NCI-H1105 treated with DMSO at 0.1 percent for 48 hours (cell line): ENCODE data around the gene HK1.
A peak's percentile ranks its signal among the peaks of the same experiment; 100 is the strongest.

Experiments used
- DNase-seq: peaks from one replicate; lab custom pipeline; 2025; lab: John Stamatoyannopoulos, UW

Gene HK1

DNA sequence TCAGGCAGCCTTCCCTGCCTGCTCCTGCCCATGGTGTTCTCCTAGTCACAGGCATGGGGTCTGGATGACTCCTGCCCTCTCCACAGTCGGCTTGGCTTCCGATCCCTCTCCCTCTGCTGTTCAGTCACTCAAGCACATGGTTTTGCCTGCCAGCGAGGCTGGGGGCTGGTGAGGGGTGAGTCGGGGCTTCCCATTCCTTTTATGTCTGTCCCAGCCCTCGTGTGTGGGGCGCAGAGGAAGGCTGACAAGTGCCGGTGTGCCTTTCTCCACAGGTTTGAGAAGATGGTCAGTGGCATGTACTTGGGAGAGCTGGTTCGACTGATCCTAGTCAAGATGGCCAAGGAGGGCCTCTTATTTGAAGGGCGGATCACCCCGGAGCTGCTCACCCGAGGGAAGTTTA is 98.4 kb downstream of the HK1 start:
- DNase-seq: no peak

DNA sequence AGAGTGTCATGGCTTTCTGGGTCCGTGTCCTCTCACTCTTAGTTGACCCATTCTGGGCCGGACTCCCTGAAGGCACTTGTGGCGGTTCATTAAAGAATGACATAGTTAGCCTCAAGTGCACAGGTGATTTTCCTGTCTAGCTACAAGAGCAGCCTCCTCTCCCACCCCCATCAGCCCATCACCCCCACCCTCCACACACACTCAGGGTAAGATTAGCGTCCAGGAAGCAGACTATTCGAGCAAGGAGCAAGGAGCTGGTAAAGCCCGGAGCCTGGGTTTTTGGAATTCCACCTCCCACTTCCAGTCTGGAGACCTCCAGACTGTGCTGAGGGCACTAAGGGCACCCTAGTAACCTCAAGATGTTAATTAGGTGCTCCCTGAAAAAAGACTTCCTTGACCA is 98.9 kb downstream of the HK1 start:
- no peak for DNase-seq

GRCh38 chr10:69377933-69378332 is 99.6 kb downstream of the HK1 start:
- DNase-seq: no peak

DNA sequence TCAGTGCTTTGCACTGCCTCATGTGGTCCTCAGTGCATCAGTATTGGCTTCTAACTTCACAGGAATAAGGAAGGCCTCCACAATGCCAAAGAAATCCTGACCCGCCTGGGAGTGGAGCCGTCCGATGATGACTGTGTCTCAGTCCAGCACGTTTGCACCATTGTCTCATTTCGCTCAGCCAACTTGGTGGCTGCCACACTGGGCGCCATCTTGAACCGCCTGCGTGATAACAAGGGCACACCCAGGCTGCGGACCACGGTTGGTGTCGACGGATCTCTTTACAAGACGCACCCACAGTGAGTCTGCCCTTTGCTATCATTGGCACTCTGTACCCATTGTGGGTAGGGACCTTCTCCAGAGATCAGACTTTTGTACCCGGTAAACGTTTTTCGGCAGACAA is 101.5 kb downstream of the HK1 start:
- no peak for DNase-seq

- no peak for DNase-seq
These were observed 104.3 kb downstream of the HK1 start for GRCh38 chr10:69382382-69383117.

DNA sequence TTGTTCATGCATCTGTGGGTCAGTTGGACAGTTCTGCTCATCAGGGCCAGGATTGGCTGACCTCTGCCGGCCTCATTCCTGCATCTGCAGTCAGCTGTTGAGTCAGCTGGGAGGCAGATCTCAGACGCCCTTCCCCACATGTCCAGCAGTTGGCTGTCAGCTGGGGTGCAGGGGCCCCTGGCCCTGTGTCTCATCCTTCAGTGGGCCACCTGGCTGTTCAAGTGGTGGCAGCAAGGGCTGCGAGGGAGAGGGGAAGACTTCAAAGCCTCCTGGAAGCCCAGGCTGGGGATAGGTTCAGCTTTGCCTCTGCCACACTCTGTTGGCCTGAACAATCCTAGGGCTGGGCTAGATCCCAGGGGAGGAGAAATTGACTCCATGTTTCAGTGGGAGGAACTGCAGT is 105.3 kb downstream of the HK1 start:
- DNase-seq: no peak

GRCh38 chr10:69384320-69384719 is 106.0 kb downstream of the HK1 start:
- no peak for DNase-seq

GRCh38 chr10:69385454-69386350 is 107.4 kb downstream of the HK1 start:
- no peak for DNase-seq

DNA sequence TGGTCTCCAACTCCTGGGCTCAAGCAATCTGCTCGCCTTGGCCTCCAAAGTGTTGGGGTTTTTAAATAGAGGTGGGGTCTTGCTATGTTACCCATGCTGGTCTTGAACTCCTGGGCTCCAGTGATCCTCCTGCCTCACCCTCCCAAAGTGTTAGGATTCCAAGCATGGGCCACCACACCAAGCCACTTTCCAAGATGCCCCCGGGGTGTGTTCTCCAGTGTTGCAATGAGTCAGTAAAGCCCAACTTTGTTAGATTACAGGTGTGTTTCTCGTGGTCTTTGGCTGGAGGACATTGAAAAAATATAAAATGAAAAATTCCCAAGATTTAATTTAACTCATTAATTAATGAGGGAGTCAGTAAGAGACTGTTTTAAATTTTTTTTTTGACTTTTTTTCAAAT is 109.2 kb downstream of the HK1 start:
- DNase-seq: no peak

DNA sequence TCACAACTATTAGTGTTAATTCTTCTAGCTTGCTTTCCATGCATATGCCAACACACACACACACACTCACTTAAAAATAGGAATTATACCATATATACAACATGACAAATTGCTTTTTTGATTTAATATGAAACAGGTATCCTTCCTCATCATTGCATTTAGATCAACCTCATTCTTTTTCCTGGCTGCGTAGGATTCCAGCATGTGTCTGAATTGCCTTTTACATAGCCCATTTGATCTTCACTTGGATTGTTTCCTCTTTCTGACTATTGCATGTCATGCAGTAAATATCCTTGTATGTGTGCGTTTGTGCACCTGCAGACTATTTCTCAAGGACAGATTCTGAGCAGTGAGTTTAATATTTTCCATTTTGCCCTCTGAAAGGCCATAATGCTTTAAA is 110.2 kb downstream of the HK1 start:
- no peak for DNase-seq

GRCh38 chr10:69389827-69390490 is 111.7 kb downstream of the HK1 start:
- DNase-seq: no peak

DNA sequence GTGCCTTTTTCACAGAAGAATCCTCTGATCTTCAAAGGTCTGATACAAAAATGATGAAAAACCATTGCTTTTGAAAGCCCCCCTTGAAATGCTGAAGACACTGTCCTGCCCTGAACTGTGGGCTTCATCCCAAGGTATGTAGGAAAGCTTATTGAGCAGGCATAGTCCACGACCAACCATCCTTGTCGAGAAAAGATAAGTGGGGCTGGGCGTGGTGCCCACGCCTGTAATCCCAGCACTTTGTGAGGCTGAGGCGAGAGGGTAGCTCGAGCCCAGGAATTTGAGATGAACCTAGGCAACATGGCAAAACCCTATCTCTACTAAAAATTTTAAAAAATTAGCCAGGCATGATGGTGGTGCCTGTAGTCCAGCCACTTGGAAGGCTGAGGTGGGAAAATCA is 112.9 kb downstream of the HK1 start:
- DNase-seq: no peak

DNA sequence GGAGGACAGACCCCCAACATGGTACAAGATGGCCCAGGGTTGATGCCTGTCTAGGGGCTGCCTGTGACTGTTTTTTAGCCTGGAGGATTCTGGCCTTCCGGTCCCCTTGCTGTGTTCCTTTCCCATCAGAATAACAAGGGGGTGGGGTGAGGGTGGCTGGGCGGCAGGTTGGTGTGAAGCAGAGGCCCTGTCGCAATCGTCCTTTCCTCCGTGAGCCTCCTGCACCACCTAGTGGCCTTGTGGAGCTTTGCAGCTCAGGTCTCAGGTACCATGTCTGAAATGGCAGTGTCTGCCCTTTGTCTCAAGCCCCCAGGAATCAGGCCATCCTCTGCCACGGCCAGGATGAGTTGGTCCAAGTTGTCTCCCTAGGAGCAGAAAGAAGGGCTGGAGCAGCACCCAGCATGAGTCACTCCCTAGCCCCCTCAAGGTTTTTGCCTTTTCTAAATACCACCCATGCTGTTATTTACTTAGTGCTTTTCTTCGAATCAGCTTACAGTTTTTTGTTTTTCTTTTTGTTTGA is 114.2 kb downstream of the HK1 start:
- peak; percentile 61 for DNase-seq

GRCh38 chr10:69394020-69394419 is 115.7 kb downstream of the HK1 start:
- no peak for DNase-seq

- DNase-seq: no peak
These were observed 119.7 kb downstream of the HK1 start for GRCh38 chr10:69397972-69398371.

DNA sequence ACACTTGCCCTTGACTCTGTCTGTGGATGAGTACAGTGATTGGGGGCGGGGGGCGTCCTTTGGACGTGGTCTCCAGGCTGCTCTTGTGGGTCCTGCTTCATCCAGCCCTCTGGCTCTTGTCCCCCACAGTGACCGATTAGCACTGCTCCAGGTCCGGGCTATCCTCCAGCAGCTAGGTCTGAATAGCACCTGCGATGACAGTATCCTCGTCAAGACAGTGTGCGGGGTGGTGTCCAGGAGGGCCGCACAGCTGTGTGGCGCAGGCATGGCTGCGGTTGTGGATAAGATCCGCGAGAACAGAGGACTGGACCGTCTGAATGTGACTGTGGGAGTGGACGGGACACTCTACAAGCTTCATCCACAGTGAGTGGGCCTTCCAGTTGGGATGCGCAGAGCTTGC is 120.2 kb downstream of the HK1 start:
- no peak for DNase-seq

DNA sequence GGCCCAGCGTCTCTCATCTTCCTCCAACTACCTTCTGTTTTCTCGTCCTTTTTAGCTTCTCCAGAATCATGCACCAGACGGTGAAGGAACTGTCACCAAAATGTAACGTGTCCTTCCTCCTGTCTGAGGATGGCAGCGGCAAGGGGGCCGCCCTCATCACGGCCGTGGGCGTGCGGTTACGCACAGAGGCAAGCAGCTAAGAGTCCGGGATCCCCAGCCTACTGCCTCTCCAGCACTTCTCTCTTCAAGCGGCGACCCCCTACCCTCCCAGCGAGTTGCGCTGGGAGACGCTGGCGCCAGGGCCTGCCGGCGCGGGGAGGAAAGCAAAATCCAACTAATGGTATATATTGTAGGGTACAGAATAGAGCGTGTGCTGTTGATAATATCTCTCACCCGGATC is 122.6 kb downstream of the HK1 start:
- no peak for DNase-seq

- no peak for DNase-seq
These were observed 123.1 kb downstream of the HK1 start for GRCh38 chr10:69401416-69401815.

DNA sequence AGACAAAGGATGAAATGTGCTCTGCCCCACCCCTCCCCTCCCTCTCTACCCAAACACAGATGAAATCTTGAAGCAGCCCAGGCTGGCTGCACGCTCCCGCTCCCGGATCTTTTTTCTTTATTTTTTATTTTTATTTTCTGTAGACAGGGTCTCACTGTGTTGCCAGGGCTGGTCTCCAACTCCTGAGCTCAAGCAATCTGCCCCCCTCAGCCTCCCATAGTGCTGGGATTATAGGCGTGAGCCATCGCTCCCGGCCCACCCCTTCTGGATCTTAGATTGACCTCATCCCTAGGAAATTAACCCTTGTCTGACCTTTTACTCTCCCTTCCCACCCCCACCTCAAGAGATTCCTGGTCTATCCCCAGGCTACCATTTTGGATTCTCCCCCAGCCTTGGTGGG is 124.1 kb downstream of the HK1 start:
- no peak for DNase-seq

DNA sequence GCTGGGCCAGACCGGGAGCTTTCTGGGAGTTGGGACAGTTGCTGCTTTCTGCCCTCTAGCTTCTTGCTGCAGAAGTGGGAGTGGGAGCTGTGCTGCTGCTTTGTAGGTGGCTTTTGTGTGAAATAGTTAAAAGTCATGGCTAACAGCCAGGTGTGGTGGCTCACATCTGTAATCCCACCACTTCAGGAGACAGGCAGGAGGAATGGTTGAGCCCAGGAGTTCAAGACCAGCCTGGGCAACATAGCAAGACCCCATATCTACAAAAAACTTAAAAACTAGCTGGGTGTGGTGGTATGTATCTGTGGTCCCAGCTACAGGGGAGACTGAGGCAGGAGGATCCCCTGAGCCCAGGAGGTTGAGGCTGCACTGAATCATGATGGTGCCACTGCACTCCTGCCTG is 124.8 kb downstream of the HK1 start:
- DNase-seq: no peak

DNA sequence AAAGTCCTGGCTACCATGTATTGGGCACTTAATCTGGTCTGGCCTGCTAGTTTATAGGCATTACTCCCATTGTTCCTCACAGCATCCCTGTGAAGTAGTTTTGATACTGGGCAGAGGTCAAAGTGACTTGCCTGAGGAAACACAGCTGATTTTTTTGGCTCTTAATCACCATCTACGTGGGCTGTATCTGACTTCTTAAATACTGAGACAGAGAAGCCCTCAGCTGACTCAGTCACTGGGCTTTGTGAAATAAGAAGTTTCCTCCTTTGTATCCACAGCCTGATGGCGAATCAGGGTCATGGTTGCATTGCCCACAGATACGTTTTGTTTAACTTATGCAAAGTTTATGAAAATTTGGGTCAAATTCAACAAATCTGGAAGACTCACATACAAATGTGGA is 125.2 kb downstream of the HK1 start:
- no peak for DNase-seq

- no peak for DNase-seq
These were observed 126.5 kb downstream of the HK1 start for GRCh38 chr10:69404786-69405185.

- DNase-seq: no peak
These were observed 126.9 kb downstream of the HK1 start for GRCh38 chr10:69405221-69405620.
